GM12878 (cell line): ENCODE data around the gene ATP7B. TPM values are rescaled to one million over a fixed set of nuclear protein-coding genes. Genes with fewer than 3 reads are reported as not detected.

ENCODE experiments used
- ATAC-seq: fragments of 200-7000 bp; cut with Tn5 transposase; 3 replicates; pipeline ENCODE4 v1.9.1; 2020; ENCODE audit warnings: mild to moderate bottlenecking, moderate library complexity
- BruUV-seq: library from RNA; stranded (reverse); fragments of 400-500 nt; replicated peaks from 2 replicates; lab custom pipeline; 2021; lab: Mats Ljungman, UMichigan
- CTCF ChIA-PET: fragments of 300-600 bp; sonication (Branson Sonifier 250); formaldehyde crosslinking; extraction: SDS; loops from one replicate; lab custom pipeline; 2021; ENCODE audit warnings: inconsistent platforms; lab: Yijun Ruan, JAX
- POLR2A ChIA-PET: fragments of 350-600 bp; formaldehyde crosslinking; extraction: SDS; loops from one replicate; lab custom pipeline; 2021; ENCODE audit warnings: inconsistent platforms; lab: Charles Lee
- RAD21 ChIA-PET: fragments of 300-600 bp; sonication (Branson Sonifier 250); formaldehyde crosslinking; loops from one replicate; lab custom pipeline; 2023; ENCODE audit warnings: antibody characterized with exemption; ENCODE audit not compliant: unreplicated experiment; lab: Charles Lee
- SMC1A ChIA-PET: fragments of 300-600 bp; sonication (Branson Sonifier 250); formaldehyde crosslinking; loops from one replicate; lab custom pipeline; 2023; ENCODE audit not compliant: unreplicated experiment, uncharacterized antibody; lab: Charles Lee
- DNase-seq: peaks from one replicate; pipeline ENCODE4 v3.0.0-alpha.2; 2011; ENCODE audit warnings: low read depth, low spot score
- FAIRE-seq: peaks from 3 replicates; lab custom pipeline; 2011; peaks lifted over from hg19 to GRCh38; lab: Jason Lieb, UNC
- H2AFZ ChIP-seq: 2 replicates; pipeline ENCODE4 v1.6.0; 2011; ENCODE audit warnings: low read depth, low read length, control low read depth; ENCODE audit not compliant: control insufficient read depth
- H3K27ac ChIP-seq: 2 replicates; pipeline ENCODE4 v1.5.1; 2011; ENCODE audit warnings: control low read depth; ENCODE audit not compliant: control insufficient read depth, insufficient read depth
- H3K27me3 ChIP-seq, 2 experiments: replicated peaks in 1 of 2; 2 replicates each; pipeline versions ENCODE4 v1.6.0 to v1.6.1; 2011; ENCODE audit warnings: low read length in 1 of 2; ENCODE audit not compliant: control insufficient read depth in 2 of 2, insufficient read depth in 2 of 2
- H3K36me3 ChIP-seq, 2 experiments: 2 replicates each; pipeline ENCODE4 v1.5.1; 2011; ENCODE audit warnings: low read length in 1 of 2; ENCODE audit not compliant: control insufficient read depth in 2 of 2, insufficient read depth in 2 of 2
- H3K4me1 ChIP-seq: 2 replicates; pipeline ENCODE4 v1.6.1; 2011; ENCODE audit warnings: mild to moderate bottlenecking, low read length, moderate library complexity, mixed read lengths; ENCODE audit not compliant: control insufficient read depth, insufficient read depth
- H3K4me2 ChIP-seq: 2 replicates; pipeline ENCODE4 v1.6.0; 2011; ENCODE audit warnings: control low read depth; ENCODE audit not compliant: control insufficient read depth, insufficient read depth
- H3K4me3 ChIP-seq: fragments of 200-600 bp; sonication (generic); 2 replicates; pipeline ENCODE4 v1.5.1; 2016
- H3K79me2 ChIP-seq: 2 replicates; pipeline ENCODE4 v1.6.0; 2011; ENCODE audit warnings: low read length; ENCODE audit not compliant: control insufficient read depth, insufficient read depth
- H3K9ac ChIP-seq: 2 replicates; pipeline ENCODE4 v1.8.0; 2011; ENCODE audit warnings: low read length, control low read depth, mixed read lengths; ENCODE audit not compliant: control insufficient read depth, insufficient read depth
- H3K9me3 ChIP-seq: replicated peaks from 3 replicates; pipeline ENCODE4 v1.5.1; 2011; ENCODE audit warnings: mild to moderate bottlenecking, low read length; ENCODE audit not compliant: control insufficient read depth, insufficient read depth
- H4K20me1 ChIP-seq: 2 replicates; pipeline ENCODE4 v1.6.0; 2011; ENCODE audit not compliant: control insufficient read depth, insufficient read depth
- KLF5 ChIP-seq: fragments of 450-650 bp; IDR thresholded peaks from 2 replicates; pipeline ENCODE4 v1.6.1; 2014; ENCODE audit warnings: mild to moderate bottlenecking; ENCODE audit not compliant: partially characterized antibody
- NR2F1 ChIP-seq: fragments of 450-650 bp; conservative IDR thresholded peaks from 2 replicates; pipeline ENCODE4 v1.6.1; 2017; ENCODE audit warnings: mild to moderate bottlenecking
- PAX5 ChIP-seq: IDR thresholded peaks from 2 replicates; pipeline ENCODE4 v1.6.1; 2011; ENCODE audit warnings: low read depth, low read length, borderline replicate concordance
- PKNOX1 ChIP-seq: fragments of 450-650 bp; IDR thresholded peaks from 2 replicates; pipeline ENCODE4 v1.6.1; 2016; ENCODE audit warnings: mild to moderate bottlenecking
- POLR2A ChIP-seq: IDR thresholded peaks from 2 replicates; pipeline ENCODE4 v1.6.1; 2011; ENCODE audit warnings: low read depth, mild to moderate bottlenecking, low read length
- PRDM15 ChIP-seq: fragments of 450-650 bp; formaldehyde crosslinking; IDR thresholded peaks from 2 replicates; pipeline ENCODE4 v1.4.0; 2020; ENCODE audit warnings: mild to moderate bottlenecking, moderate library complexity
- STAT3 ChIP-seq: IDR thresholded peaks from 2 replicates; pipeline ENCODE4 v1.6.1; 2011; ENCODE audit warnings: low read depth, low read length, improper control_type of control experiment
- SUZ12 ChIP-seq: fragments of 200-600 bp; sonication (generic); IDR thresholded peaks from one replicate; pipeline ENCODE4 v1.6.1; 2018; ENCODE audit warnings: antibody characterized with exemption, mild to moderate bottlenecking; ENCODE audit not compliant: unreplicated experiment
- TBL1XR1 ChIP-seq: IDR thresholded peaks from 2 replicates; pipeline ENCODE4 v1.6.1; 2012; ENCODE audit warnings: low read depth, low read length, improper control_type of control experiment
- ZNF24 ChIP-seq: fragments of 450-650 bp; IDR thresholded peaks from 2 replicates; pipeline ENCODE4 v1.6.1; 2017; ENCODE audit warnings: antibody characterized with exemption, mild to moderate bottlenecking
- WGBS: methylation state at CpG from one replicate; pipeline ENCODE4 v1.1.6; 2016; ENCODE audit warnings: low lambda C conversion rate; ENCODE audit not compliant: insufficient replicate concordance, insufficient coverage; ENCODE audit errors: missing lambda C conversion rate; 5-methylcytosine and 5-hydroxymethylcytosine counted together
- in situ Hi-C: fragments of 300-500 bp; cut with MboI; formaldehyde crosslinking; loops from 9 replicates; pipeline ENCODE4 v1.14.3; 2018; ENCODE audit warnings: mixed read lengths
- intact Hi-C: fragments of 100-400 bp; cut with micrococcal nuclease; formaldehyde crosslinking; loops from one replicate; pipeline ENCODE4 v1.14.2; 2022; ENCODE audit not compliant: unreplicated experiment
- polyA plus RNA-seq, 11 experiments: library from polyadenylated mRNA; depleted of rRNA in 4 of 11; unstranded in 6 of 11; stranded (reverse) in 5 of 11; fragments of >200 nt; fragmentation: Nextera tagmentation in 4 of 11; fragmentation: Illumina TruSeq in 1 of 11; extraction: Ambion mirVana in 4 of 11; extraction: Trizol in 1 of 11; gene quantifications; 1 replicate in 1 of 11; 2 replicates in 10 of 11; pipeline versions ENCODE4 v1.2.1 to v1.2.3, GENCODE V29; 2011 to 2016; ENCODE audit warnings: inconsistent platforms in 2 of 11, missing spikeins in 2 of 11, low read depth in 1 of 11
- total RNA-seq, 4 experiments: library from RNA; depleted of rRNA in 3 of 4; stranded (reverse); fragments of >200 nt in 3 of 4; fragmentation: Illumina TruSeq in 1 of 4; extraction: Trizol in 1 of 4; gene quantifications; 2 replicates each; pipeline versions ENCODE4 v1.2.1 to v1.2.3, GENCODE V29; 2013 to 2021

ATP7B gene
- total and polyA plus RNA-seq, 10 of the 15 experiments (the other 5 are each of a cell fraction or from before 2014, with no cell fraction given), result under 0.01 to 1.1 (median 0.06) TPM; not detected in 2

GRCh38 chr13:51944428-51944827, 66.8 kb downstream of the ATP7B start:
- H3K9ac ChIP-seq, result no peak overlapping the region
- intact Hi-C loops, result no loop called here
- TF ChIP-seq STAT3, result no peak
- no peak for TF ChIP-seq KLF5
- TF ChIP-seq, all 136 proteins: peak for 0
- Histone ChIP-seq H3K27ac (no peak overlapping the region), H3K9me3 (no peaks in the 10 kb centered on the region), H3K79me2 (no peaks in the 10 kb centered on the region), H3K4me3 (no peak overlapping the region), H3K36me3 (no peaks in the 10 kb centered on the region), H4K20me1 (no peaks in the 10 kb centered on the region), H3K4me2 (no peak overlapping the region), H2AFZ (no peak overlapping the region), H3K27me3 (no peaks in the 10 kb centered on the region), H3K4me1 (peaks cover 14% of the 10 kb centered on the region; the same call in 1 of the 2 replicates)
- DNase-seq (no peak), ATAC-seq (no peak), FAIRE-seq (no peak)
- ChIA-PET SMC1A (interaction anchor here (1.0 to 2.0 kb wide), 4 partner anchors 13 to 130 kb away, joined by 3 to 8 read pairs (median 4); no protein-coding TSS in a partner anchor), RAD21 (interaction anchor here (1.6 kb wide), 1 partner anchor 13 kb away, joined by 11 read pairs; no protein-coding TSS in a partner anchor), CTCF (no interaction called here), POLR2A (interaction anchor here (1.2 kb wide), 1 partner anchor 14 kb away, joined by 6 read pairs; no protein-coding TSS in a partner anchor)
- no TSS peak for BruUV-seq
- 58% methylated on average over 4 of the region's 4 CpGs for WGBS
- in situ Hi-C loops, result no loop called here

GRCh38 chr13:51943721-51944120, 67.5 kb downstream of the ATP7B start:
- Histone ChIP-seq H3K27ac (no peak overlapping the region), H3K4me3 (no peak overlapping the region), H3K4me1 (peaks cover 14% of the 10 kb centered on the region; the same call in 1 of the 2 replicates), H3K9ac (no peak overlapping the region), H3K4me2 (no peak overlapping the region), H3K79me2 (no peaks in the 10 kb centered on the region), H4K20me1 (no peaks in the 10 kb centered on the region), H3K27me3 (no peaks in the 10 kb centered on the region; a peak in 1 of 4 replicates), H3K9me3 (no peaks in the 10 kb centered on the region), H3K36me3 (no peaks in the 10 kb centered on the region), H2AFZ (no peak overlapping the region)
- DNase-seq (no peak), ATAC-seq (no peak), FAIRE-seq (no peak)
- 23% methylated on average over 8 of the region's 8 CpGs for WGBS
- ChIA-PET RAD21 (no interaction called here), CTCF (no interaction called here), SMC1A (interaction anchor here (1.2 to 2.0 kb wide), 2 partner anchors 21 to 57 kb away, joined by 3 to 4 read pairs; no protein-coding TSS in a partner anchor), POLR2A (no interaction called here)
- BruUV-seq, result no TSS peak
- in situ Hi-C loops, result no loop called here
- intact Hi-C loops, result no loop called here
- TF ChIP-seq PAX5, result no peak
- TF ChIP-seq POLR2A, result no peak
- TF ChIP-seq PRDM15 (CRISPR knock-in tag), result no peak
- no peak for TF ChIP-seq TBL1XR1
- no peak for TF ChIP-seq PKNOX1
- no peak for TF ChIP-seq ZNF24
- no peak for TF ChIP-seq NR2F1
- TF ChIP-seq SUZ12, result no peak
